H54 (cell line): ENCODE data around the gene TRIM59.

ENCODE experiments used
- DNase-seq: peaks from one replicate; pipeline ENCODE4 v3.0.0; 2011; ENCODE audit warnings: low spot score, mixed read lengths; ENCODE audit not compliant: insufficient read length
- FAIRE-seq: peaks from 3 replicates; lab custom pipeline; 2011; peaks lifted over from hg19 to GRCh38; lab: Jason Lieb, UNC
- POLR2A ChIP-seq: IDR thresholded peaks from 2 replicates; pipeline ENCODE4 v1.6.1; 2011; ENCODE audit warnings: low read depth, mild to moderate bottlenecking, low read length

TRIM59 gene

DNA sequence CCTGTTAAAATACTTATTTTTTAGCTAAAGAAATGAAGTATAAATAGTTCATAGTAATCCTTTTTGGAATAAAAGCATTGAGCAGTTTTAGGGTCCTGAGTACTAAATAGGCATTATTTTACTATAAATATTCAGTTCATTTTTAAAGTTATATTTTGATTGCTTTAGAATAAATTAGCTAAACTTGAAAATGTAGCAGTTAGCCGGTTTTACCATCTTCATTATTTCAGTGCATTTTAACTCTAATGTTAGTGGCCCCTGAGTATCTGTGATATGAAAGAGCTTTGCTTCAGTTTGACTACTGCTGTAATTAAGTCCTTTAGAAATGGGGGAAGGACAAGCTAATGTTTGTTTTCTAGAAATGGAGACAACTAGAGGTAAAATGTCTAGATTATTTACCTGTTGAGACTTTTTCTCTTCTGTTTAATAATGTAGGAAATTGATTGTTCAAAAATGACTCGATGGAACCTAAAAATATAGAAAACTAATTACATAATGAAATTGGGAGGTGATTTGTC is 46.5 kb downstream of the TRIM59 start:
- DNase-seq, result no peak
- no peak for TF ChIP-seq POLR2A
- peak; percentile 43 for FAIRE-seq

DNA sequence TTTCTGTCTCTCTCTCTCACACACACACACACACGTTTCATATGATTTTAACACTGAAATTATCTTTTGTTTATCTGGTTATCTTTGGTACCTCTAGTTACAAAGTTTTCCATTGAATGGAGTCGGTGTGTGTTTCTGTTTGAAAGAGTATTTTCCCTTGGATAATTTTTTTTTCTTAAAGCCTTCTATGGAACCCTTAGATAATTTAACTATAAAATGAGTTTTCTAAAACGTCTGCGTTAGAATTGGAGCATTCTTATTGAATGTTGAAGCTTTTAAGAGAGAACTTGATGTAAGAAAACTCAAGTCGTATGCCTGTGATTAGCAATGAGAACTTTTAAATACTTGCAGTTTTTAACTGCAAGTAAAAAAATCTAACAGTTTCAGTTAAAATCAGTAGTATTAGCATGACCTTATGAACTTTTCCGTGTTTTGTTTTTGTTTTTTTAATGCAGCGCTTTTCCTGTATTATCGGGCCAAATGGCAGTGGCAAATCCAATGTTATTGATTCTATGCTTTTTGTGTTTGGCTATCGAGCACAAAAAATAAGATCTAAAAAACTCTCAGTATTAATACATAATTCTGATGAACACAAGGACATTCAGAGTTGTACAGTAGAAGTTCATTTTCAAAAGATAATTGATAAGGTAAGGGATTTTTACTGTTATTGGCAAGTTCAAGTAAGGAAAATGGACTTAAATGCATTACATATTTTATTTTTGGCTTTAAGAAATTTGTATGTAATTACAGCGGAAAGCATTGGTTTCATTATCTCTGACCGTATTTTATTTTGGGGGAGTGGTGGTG is 47.2 kb downstream of the TRIM59 start:
- FAIRE-seq, result no peak
- DNase-seq, result no peak
- no peak for TF ChIP-seq POLR2A

DNA sequence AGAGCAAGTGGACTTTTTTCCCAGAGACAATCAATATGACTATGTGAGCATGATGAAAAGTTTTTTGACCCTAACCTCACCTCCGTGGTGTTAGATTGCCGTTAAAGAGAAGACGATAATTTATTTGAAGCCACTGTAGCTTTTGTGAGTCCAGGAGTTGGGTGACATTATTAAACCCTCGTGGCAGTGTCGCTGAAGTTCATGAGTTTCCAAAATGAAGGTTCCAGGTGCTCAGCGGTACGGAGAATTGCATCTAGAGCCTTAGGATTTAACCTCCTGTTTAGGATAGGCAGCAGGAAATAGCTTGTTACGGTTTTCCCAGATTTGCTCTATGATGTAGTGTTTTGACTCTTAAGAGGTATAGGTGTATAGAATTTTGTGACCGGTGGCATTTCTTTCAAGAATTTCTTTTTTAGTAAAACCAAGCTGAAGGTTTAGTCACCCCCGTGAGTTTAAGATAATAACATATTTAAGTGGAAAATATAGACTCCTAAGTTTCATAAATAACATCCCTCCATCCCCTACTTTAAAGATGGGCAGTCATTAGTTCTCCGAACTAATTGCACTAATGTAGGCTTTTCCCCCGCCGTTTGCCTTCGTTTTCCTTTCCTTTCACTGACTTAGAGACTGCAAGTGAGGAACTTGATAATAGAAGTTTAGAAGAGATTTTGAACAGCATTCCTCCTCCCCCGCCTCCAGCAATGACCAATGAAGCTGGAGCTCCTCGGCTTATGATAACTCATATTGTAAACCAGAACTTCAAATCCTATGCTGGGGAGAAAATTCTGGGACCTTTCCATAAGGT is 48.1 kb downstream of the TRIM59 start:
- FAIRE-seq (peak; percentile 65), DNase-seq (no peak)

DNA sequence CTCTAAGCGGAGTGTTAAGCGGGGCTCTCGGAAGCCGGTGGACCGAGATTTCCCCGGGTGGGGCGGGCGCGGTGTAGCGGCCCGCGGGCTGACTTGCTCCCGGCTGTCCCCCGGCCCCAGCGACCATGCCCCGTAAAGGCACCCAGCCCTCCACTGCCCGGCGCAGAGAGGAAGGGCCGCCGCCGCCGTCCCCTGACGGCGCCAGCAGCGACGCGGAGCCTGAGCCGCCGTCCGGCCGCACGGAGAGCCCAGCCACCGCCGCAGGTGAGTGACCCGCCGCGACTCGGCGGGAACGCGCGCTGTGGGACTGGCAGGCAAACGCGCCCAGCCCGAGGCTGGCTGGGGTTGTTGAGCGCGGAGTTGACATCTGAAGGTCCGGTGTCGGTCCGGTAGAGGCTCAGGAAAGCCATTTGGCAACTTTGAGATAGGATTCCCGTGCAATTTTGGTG is 48.9 kb downstream of the TRIM59 start:
- FAIRE-seq (no peak), DNase-seq (no peak)
- no peak for TF ChIP-seq POLR2A

More for the DNA sequence above, 48.1 kb downstream of the TRIM59 start:
- TF ChIP-seq POLR2A, result no peak

DNA sequence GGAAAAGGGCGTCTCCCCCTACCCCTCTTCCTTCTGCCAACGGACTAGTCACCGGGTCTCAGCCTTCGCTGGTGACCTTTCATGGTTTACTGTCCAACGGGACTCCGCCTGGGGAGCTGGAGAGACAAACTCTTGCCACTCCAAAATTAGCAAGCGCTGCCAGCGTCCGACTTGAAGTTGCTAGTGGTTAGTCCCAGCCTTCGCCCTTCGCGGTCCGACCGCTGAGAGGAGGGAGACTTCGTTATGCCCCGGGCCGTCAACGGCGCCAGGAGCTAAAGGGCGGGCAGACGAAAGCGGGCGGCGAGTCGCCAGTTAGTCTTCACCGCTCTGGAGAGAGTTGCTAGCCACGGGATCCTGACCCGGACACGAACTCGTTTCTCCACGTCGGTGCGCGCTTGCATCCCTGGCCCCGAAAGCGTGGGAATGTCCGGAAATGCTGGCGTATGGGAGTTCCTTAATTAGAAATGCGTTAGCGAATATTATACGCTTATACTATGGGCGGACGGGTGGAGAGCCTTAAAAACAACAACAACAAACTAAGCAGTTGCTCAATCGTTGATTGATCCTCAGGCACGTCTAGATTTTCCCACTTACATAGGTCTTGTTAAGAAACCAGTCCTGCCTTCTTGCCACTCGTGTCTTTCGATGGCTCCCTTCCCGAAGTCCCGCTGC is 49.4 kb downstream of the TRIM59 start:
- FAIRE-seq (no peak), DNase-seq (no peak)
- no peak for TF ChIP-seq POLR2A

GRCh38 chr3:160399125-160400029 is 50.2 kb downstream of the TRIM59 start, which contains the start of the genes IFT80 and SMC4:
Gene IFT80 (minus strand): TSS chr3:160399225. CDS start chr3:160384600, 14,625 bp downstream.
Gene SMC4 (plus strand): TSS chr3:160399650. CDS start chr3:160400827, 1,177 bp downstream.
- peak; percentile 73 for DNase-seq
- FAIRE-seq, result peak; percentile 99
- TF ChIP-seq POLR2A, result peak; percentile 78

DNA sequence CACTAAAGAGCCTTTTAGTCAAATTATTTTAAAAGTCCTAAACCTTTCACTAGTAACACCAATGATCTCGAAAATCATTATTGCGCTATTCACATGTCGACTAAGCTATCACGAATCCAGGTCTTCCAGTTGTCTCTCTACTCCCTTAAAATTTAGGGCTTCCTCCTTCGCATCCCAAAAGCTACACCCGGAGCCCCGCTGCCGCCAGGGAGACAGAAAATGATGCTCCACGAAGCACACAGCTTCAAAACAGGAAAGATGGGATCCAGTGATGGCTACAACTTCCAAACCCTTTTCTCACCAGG is 50.8 kb downstream of the TRIM59 start:
- FAIRE-seq (no peak), DNase-seq (no peak)
- TF ChIP-seq POLR2A, result no peak

DNA sequence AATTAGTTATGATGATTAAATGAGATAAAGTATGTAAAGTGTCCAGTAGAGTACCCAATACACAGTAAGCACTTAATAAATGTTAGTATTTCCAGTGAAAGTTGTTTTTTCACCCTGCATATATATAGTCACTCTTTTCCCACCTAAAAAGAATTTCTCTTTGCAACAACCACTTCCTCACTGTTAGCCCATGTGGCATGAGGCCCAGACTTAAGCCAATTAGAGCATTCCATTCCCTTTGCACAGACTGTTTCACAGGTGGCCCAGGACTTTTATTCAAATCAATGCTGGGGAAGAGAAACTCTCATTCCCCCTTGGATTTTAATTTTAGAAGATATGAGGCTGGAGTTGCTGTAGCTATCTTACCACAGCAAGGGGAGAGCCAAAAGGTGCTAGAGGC is 54.3 kb downstream of the TRIM59 start:
- TF ChIP-seq POLR2A, result no peak
- peak; percentile 96 for FAIRE-seq
- DNase-seq, result no peak

DNA sequence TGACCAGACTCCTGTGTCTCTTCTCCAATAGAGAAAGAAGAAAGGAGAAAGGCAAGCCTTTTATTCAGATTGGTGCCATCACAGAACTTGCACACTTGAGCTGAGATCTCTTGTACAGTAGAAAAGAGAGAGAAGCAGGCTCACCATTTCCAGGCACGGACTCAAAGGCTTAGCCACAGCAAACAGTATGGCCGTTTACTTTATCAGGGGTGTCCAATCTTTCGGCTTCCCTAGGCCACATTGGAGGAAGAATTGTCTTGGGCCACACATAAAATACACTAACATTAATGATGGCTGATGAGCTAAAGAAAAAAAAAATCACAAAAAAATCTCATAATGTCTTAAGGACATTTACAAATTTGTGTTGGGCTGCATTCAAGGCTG is 55.6 kb downstream of the TRIM59 start:
- FAIRE-seq (no peak), DNase-seq (no peak)
- no peak for TF ChIP-seq POLR2A

DNA sequence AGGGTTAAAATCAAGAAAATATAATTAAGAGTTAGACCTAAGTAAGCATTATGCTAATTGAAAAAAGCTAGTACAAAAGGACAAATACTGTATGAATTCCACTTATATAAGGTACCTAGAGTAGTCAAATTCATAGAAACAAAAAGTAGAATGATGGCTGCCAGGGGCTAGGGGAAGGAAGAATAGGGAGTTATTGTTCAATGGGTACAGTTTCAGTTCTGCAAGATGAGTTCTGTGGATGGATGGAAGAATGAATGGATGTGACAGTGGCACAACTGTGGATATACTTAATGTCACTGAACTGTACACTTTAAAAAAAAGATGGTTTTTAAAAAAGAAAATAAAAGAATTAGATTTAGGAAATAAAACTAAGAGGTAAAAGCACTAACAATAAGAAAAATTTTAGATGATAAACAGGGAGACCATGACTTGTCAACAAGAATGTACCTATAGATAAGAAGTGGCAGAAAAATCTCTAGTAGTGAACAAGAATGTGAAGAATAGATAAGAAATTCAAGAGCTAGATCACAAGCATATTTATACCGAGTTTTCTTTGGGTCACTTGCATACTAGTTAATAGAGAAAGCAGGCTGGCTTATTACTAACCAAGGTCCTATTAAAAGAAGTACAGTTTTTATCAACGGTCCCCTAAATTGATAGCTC is 56.1 kb downstream of the TRIM59 start:
- DNase-seq (no peak), FAIRE-seq (no peak)
- no peak for TF ChIP-seq POLR2A

GRCh38 chr3:160392798-160393197 is 56.8 kb downstream of the TRIM59 start:
- TF ChIP-seq POLR2A, result no peak
- DNase-seq (no peak), FAIRE-seq (no peak)

GRCh38 chr3:160390565-160391138 is 58.9 kb downstream of the TRIM59 start:
- no peak for FAIRE-seq
- TF ChIP-seq POLR2A, result no peak
- no peak for DNase-seq
